Measurements from ENCODE around the gene GPR15LG.

- TF ChIP-seq CTCF (IDR thresholded peaks at IDR 0.05 in 2 of 3, conservative IDR thresholded peaks at IDR 0.05 in 1 of 3; ENCODE audit: borderline replicate concordance in 1 of 3, insufficient read depth in 1 of 3, low read depth in 2 of 3, low read length in 2 of 3) (no peak), POLR2A (IDR thresholded peaks at IDR 0.05; ENCODE audit: borderline replicate concordance, extremely low read depth, insufficient read depth, insufficient read length) (no peak), EZH2 (IDR thresholded peaks at IDR 0.05) (no peak), SP1 (IDR thresholded peaks at IDR 0.05; ENCODE audit: low read depth) (no peak), SIN3A (IDR thresholded peaks at IDR 0.05; ENCODE audit: low read depth) (no peak), FOSL1 (IDR thresholded peaks at IDR 0.05; ENCODE audit: low read depth) (no peak), RAD21 (IDR thresholded peaks at IDR 0.05; ENCODE audit: low read depth) (no peak), ZFX (IDR thresholded peaks at IDR 0.05) (no peak), ZBTB33 (IDR thresholded peaks at IDR 0.05; ENCODE audit: extremely low read depth, insufficient replicate concordance, low read length) (no peak)
Observed at GRCh38 chr10:84158061-84158460, 15.5 kb upstream of the GPR15LG start.
